ENCODE data around the gene SAPCD1.
A peak's percentile ranks its signal among the peaks of the same experiment; 100 is the strongest.
"Not testable (repeated sequence)": the region's sequence is repeated elsewhere in the genome, so short reads cannot be mapped to it uniquely, and the experiment has no call there.

Gene SAPCD1

GRCh38 chr6:31777667-31778050, 15.2 kb downstream of the SAPCD1 start:
- no peak for DNase-seq (ENCODE audit: low read depth)

- DNase-seq (ENCODE audit: low read depth), result no peak
Measured at GRCh38 chr6:31778193-31778592, 15.7 kb downstream of the SAPCD1 start.

DNA sequence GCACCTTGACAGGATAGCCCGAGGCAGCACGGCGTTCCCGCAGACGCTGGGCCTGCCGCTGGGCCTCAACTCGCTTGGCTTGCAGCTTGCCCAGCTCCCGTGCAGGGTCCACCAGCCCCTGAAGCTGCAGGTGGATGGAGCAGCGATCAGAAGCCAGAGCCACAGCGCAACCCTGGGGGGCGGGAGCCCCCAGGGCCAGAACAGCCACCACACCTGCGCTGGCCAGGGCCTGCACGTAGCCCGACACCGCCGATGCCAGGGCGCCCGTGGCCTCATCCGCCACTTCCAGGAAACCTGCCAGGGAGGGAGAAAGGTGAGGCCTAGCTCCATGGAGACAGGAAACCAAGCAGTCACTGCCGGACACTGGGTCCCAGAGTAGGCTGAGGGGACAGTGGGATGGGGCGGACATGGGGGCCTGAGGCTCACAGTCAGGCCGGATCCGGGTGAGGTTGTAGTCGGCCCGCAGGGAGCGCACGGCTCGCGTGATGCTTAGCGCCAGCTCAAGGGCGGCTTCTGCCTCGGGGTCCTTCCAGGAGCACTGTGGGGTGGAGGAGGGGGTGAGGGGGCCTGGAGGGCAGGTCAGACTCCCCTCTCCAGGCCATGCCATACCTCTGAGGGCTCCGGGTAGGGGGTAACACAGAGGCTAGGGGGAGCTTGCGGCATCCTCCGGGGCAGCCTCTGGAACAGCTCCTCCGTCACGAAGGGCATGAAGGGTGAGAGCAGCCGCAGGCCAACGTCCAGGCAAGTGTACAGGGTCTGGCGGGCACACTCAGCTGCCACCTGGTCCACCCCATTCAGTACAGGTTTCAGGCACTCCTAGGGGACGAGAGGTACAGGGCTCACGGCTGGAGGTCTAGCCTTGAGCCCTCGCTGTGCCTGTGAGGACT, 16.8 kb downstream of the SAPCD1 start:
- DNase-seq (ENCODE audit: low read depth), result no peak

DNA sequence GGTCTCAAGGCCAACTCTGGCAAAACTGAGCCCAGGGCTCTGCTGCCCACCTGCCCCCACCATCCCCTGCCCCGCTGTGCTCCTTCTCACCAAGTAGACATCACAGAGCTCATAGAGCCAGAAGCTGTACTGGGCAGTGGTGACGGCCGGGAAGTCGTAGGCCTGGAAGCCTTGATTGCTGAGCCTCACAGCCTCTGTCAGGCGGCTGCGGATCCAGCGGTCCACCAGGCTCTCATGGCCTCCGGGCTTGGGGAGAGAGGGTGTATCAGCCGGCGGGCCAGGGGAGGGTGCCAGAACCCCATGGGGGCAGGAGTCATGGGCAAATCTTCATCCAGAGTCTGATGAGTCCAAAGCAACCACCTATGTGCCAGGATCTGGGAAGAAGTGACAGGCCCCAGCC, 17.5 kb downstream of the SAPCD1 start:
- no peak for DNase-seq (ENCODE audit: low read depth)

DNA sequence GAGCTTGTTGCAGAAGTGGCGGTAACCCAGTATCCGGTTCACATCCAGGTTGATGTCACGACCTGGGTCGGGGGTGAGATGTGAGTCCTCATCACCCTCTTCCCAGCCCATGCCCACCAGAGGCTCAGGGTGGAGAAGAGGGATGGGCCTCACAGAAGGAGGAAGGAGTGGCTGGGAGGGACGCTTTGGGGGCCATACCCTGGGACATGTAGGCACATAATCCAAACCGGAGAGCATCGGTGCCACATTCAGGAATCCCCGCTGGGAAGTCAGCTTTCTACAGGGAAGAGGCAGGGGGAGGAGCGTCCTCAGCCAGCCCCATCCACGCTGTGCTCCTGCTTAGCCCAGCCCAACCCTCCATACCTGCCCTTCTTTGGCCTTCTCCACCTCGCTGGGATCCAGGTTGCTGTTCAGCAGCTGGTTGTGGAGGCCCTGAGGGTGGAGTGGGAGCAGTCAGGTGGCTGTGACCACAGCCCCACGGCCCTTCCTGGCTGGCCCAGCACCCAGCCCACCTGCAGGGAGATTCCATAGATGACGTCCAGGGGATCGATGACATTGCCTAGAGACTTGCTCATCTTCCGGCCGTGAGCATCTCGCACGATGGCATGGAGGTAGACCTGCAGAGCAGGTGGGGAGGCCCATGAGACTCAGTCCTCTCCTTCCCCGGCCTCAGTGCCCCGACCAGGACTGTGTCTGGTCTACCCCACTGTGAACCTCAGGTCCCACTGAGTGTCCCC, 18.2 kb downstream of the SAPCD1 start:
- no peak for DNase-seq (ENCODE audit: low read depth)

- no peak for DNase-seq (ENCODE audit: low read depth)
Measured at GRCh38 chr6:31781244-31782125, 19.0 kb downstream of the SAPCD1 start.

DNA sequence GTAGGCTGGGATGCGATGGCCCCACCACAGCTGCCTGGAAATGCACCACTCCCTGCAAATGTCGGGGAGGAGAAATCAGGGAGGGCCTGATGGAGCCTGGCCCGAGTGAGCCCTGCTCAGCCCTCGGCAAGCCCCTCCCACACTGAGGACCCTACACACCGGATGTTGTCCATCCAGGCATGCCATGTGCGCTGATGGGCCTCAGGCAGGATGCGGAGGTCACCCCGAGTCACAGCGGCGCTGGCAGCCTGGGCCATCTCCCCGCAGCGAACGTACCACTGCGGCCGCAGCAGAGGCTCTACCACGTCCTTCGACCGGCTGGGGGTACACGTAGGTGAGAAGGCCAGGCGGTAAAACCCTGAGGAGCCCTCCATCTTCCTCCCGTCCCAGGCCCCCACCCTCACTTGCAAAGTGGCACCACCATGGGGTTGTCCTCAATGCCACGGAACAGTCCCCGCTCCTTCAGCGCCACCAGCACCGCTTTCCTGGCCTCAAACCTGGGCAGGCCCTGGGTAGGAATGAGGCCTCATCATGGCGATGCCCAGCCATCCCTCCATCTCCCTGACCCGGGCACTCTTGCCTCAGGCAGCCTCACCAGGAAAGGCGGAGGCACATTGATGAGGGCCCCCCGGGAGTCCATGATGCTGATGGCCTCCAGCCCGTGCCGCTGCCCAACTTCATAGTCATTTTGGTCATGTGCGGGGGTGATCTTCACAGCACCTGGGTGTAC, 19.8 kb downstream of the SAPCD1 start:
- DNase-seq (ENCODE audit: low read depth), result no peak

- DNase-seq (ENCODE audit: low read depth), result no peak
Measured at GRCh38 chr6:31784098-31784925, 21.9 kb downstream of the SAPCD1 start.

GRCh38 chr6:31785475-31785874, 23.0 kb downstream of the SAPCD1 start:
- no peak for DNase-seq (ENCODE audit: low read depth)

DNA sequence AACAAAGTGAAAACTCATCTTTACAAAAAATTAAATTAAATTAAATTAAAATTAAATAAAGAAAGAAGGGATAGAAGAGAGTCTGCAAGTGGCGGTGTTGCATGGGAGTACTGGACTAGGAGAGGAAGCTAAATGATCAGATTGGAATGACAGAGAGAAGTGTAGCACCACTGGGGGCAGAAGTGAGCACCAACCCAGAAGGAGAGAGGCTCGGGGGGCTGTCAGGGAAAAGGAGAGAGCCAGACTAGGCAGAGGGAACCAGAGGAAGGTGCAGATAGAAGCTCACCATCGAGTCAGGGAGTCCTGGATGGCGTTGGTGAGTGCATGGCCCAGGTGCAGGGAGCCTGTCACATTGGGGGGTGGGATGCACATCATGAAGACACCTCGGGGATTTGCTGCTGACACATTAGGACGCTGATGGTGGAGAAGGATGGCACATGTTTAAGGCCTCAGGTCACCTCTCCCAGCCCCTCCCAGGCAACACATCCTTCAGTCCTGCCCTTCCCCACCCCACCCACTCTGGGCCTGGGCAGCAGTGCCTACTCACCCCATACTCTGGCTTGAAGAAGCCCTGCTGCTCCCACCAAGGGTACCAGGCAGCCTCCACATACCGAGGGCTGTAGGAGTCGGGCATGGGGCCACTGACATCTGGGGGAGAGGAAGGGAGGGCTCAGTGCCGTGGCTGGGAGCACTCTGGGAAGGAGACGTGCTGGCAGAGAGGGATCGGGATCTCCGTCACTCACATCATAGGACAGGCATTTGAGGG, 29.1 kb downstream of the SAPCD1 start:
- no peak for DNase-seq (ENCODE audit: low read depth)

DNA sequence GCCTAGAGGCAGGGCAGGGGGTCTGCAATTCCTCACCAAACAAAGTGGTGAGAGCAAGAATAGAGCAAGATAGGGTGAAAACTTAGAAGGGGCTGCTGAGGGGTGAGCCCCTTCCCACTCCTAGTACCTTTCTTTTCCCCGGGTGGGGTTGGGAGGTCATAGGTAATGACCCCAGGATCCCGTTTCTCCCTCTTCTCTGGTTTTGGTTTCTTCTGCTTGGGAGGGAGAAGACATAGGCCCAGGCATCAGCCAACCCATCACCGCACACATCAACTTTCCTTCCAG, 29.6 kb downstream of the SAPCD1 start:
- no peak for DNase-seq (ENCODE audit: low read depth)

- no peak for DNase-seq (ENCODE audit: low read depth)
Measured at GRCh38 chr6:31792761-31793171, 30.3 kb downstream of the SAPCD1 start.

DNA sequence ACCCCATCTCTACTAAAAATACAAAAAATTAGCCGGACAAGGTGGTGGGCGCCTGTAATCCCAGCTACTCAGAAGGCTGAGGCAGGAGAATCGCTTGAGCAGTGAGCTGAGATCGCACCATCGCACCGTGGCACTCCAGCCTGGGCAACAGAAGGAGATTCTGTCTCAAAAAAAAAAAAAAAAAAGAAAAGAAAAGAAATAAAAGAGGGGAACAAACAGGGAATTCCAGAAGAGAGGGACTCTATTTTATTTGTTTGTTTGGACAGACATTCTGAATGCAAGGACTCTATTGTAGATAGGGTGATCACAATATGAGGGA, 31.4 kb downstream of the SAPCD1 start:
- not testable (repeated sequence) for DNase-seq (ENCODE audit: low read depth)

GRCh38 chr6:31794294-31794865, 31.9 kb downstream of the SAPCD1 start:
- no peak for DNase-seq (ENCODE audit: low read depth)

DNA sequence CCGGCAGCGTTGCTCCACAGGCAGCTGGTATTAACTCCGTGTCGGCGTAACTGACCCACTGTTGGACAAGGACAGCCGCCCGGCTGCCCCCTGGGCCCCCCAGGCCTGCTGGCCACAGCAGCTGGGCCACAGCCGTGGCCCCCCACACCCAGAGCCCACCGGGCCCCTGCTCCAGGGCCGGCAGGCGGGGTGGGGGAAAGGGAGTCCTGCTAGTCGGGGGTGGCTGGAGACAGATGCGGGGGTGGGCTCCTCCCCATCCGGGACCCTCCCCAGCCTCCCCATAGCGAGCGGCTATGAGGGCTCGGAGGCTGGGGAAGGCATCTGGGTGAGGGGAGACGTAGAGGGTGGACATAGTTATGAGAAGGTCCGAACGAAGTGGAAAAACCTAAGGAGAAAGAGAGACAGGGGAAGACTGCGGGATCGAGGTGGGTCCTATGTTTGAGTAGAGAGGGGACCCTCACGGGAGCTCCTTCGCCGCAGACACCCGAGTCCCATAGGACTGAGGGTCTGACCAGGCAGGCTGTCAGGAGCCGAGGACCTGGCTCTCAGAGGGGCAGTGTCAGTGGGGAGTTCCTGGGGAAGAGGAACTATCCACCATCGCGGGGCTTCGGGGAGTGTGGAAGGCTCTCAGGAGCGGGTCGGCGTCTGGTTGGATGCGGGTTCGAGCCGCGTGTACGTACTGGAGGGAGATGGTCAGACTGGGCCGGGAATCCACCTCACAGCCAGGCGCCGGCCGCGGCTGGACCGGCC, 32.6 kb downstream of the SAPCD1 start:
- no peak for DNase-seq (ENCODE audit: low read depth)

GRCh38 chr6:31795616-31796298, 33.3 kb downstream of the SAPCD1 start, which contains the start of gene VARS1:
TSS of gene VARS1 (minus strand) at chr6:31795752. CDS start at chr6:31795217, 535 bp downstream.
- peak; percentile 77 for DNase-seq (ENCODE audit: low read depth)

- no peak for DNase-seq (ENCODE audit: low read depth)
Measured at GRCh38 chr6:31796993-31797385, 34.5 kb downstream of the SAPCD1 start.

- no peak for DNase-seq (ENCODE audit: low read depth)
Measured at GRCh38 chr6:31797588-31797987, 35.1 kb downstream of the SAPCD1 start.

- no peak for DNase-seq (ENCODE audit: low read depth)
Measured at GRCh38 chr6:31799781-31800180, 37.3 kb downstream of the SAPCD1 start.
